Endothelial cell of umbilical vein (primary cell): ENCODE measurements around the gene MYO19.

Source experiments
- EZH2 ChIP-seq: IDR thresholded peaks from 2 replicates; pipeline ENCODE4 v1.6.1; 2012; ENCODE audit warnings: borderline replicate concordance, low read depth, mild to moderate bottlenecking, moderate library complexity, low read length, inconsistent platforms; ENCODE audit not compliant: severe bottlenecking
- FOS ChIP-seq: IDR thresholded peaks from 2 replicates; pipeline ENCODE4 v1.6.1; 2011; ENCODE audit warnings: mild to moderate bottlenecking, low read length, moderate library complexity, borderline replicate concordance; ENCODE audit not compliant: insufficient read depth
- POLR2A ChIP-seq: IDR thresholded peaks from 2 replicates; pipeline ENCODE4 v1.6.1; 2012; ENCODE audit warnings: low read depth, mild to moderate bottlenecking, control low read depth, low read length
- TF ChIP-seq, protein P1 (sequence below), 2 donors: IDR thresholded peaks; 1 replicate in 1 of 2; 2 replicates in 1 of 2; pipeline ENCODE4 v1.5.1; 2011; ENCODE audit warnings: low read length in 2 of 2, mild to moderate bottlenecking in 2 of 2, moderate library complexity in 2 of 2, control low read depth in 1 of 2, inconsistent platforms in 1 of 2, low read depth in 1 of 2; ENCODE audit not compliant: insufficient read depth in 1 of 2; ENCODE audit errors: extremely low read depth in 1 of 2

DNA sequence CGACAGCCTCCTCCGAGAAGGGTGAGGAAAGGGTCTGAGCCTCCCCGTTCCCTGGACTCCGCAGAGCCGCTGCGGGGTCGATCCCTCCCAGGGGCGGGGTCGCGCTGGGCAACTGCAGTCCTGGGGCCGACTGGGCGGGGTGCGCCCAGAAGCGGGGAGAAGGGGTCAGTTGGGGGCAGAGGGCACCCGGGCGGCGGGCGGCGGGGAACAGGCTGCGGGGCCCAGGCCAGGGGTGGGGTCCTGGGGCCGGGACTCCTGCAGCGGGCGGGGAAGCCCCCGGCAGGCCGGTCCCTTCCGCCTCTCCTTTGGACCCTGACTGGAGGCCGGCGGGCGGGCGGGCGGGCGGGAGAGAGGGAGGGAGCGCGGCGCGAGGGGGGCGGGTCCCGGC is 10.4 kb upstream of the MYO19 start:
- TF ChIP-seq, protein P1, sequence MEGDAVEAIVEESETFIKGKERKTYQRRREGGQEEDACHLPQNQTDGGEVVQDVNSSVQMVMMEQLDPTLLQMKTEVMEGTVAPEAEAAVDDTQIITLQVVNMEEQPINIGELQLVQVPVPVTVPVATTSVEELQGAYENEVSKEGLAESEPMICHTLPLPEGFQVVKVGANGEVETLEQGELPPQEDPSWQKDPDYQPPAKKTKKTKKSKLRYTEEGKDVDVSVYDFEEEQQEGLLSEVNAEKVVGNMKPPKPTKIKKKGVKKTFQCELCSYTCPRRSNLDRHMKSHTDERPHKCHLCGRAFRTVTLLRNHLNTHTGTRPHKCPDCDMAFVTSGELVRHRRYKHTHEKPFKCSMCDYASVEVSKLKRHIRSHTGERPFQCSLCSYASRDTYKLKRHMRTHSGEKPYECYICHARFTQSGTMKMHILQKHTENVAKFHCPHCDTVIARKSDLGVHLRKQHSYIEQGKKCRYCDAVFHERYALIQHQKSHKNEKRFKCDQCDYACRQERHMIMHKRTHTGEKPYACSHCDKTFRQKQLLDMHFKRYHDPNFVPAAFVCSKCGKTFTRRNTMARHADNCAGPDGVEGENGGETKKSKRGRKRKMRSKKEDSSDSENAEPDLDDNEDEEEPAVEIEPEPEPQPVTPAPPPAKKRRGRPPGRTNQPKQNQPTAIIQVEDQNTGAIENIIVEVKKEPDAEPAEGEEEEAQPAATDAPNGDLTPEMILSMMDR (IDR thresholded peaks at IDR 0.05; ENCODE audit: extremely low read depth in 1 of 2, insufficient read depth in 1 of 2, low read depth in 1 of 2, low read length in 2 of 2) = no peak
- TF ChIP-seq EZH2 = no peak
- no peak for TF ChIP-seq FOS
- TF ChIP-seq POLR2A = no peak
